ENCODE measurements around the gene SLX4IP.

The SLX4IP gene

DNA sequence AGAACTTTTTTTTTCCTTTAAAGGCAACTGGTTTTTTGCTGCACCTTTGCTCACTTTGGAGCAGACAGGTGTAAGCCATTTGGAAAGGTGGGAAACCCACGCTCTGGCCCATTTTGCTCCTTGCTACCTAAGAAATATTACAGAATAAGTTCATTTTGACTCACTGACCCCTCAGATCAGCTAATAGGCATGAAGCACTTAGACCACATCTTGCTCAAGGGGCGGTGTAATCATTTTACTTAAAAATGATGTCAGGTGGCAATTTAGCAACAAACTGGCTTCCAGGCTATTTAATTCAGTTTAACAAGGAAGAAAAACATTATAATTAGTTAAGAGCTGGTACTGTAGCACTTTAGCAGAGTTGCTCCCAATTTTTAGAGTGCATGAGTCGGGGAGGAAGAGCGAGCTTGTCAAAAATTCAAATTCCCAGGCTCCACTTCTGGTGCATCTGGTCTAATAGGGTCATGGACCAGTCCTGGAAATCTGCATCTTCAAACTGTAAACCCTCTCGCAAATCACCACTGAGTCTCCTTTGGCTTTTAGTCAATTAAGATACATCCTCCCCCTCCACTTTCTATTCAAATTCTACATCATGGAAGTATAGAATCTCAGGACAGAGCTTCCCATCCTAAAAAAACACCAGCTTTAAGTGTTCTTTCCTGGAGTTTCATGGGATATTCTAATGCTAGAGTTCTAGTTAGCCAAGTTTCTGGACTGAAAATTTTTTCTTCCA, 200.5 kb downstream of the SLX4IP start:
- DNase-seq (ENCODE audit: low read depth), result no peak

GRCh38 chr20:10636326-10636818, 201.3 kb downstream of the SLX4IP start:
- DNase-seq (ENCODE audit: low read depth), result no peak

- DNase-seq (ENCODE audit: low read depth), result no peak
Observed at GRCh38 chr20:10637031-10637559, 202.0 kb downstream of the SLX4IP start.

DNA sequence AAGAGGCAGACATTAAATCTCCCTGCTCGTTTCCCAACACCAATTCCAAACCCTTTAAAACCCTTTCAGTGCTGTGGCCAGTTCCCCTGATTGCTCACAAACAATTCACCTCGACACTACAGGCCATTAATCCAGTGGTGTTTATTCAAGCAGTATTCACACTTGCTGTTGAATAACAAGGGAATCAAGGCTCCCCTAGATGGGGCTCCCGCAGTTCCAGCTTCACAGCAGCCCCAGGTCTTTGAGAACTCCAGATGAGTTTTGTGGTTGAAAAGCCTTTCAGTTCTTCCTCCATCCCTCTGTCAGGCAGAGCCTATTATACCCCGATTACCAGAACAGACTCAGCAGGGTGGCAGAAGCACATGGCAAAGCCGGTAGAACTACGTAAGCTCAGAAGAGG, 202.5 kb downstream of the SLX4IP start:
- DNase-seq (ENCODE audit: low read depth), result no peak

- no peak for DNase-seq (ENCODE audit: low read depth)
Observed at GRCh38 chr20:10639077-10639736, 204.1 kb downstream of the SLX4IP start.

- DNase-seq (ENCODE audit: low read depth), result no peak
Observed at GRCh38 chr20:10639737-10640556, 204.8 kb downstream of the SLX4IP start.

DNA sequence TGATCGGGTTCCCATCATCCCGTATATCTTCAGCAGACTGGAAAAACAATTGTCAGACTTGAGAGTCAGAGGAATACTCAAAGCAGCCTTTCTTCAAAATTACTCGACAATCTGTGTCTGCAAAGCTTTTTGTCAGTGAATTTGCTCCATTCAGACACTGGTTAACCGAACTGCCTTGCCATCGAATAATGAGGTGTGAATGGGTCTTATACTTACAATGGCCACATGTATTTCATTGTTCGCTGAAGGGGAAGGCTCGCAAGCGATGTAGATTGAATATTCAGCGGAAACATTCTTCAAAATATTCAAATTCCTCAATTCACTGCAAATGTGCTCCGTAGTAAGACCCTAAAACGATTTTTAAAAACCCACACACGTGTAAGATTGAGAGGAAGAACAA, 205.8 kb downstream of the SLX4IP start:
- no peak for DNase-seq (ENCODE audit: low read depth)

- no peak for DNase-seq (ENCODE audit: low read depth)
Observed at GRCh38 chr20:10641467-10641866, 206.4 kb downstream of the SLX4IP start.

- no peak for DNase-seq (ENCODE audit: low read depth)
Observed at GRCh38 chr20:10641893-10642292, 206.8 kb downstream of the SLX4IP start.

DNA sequence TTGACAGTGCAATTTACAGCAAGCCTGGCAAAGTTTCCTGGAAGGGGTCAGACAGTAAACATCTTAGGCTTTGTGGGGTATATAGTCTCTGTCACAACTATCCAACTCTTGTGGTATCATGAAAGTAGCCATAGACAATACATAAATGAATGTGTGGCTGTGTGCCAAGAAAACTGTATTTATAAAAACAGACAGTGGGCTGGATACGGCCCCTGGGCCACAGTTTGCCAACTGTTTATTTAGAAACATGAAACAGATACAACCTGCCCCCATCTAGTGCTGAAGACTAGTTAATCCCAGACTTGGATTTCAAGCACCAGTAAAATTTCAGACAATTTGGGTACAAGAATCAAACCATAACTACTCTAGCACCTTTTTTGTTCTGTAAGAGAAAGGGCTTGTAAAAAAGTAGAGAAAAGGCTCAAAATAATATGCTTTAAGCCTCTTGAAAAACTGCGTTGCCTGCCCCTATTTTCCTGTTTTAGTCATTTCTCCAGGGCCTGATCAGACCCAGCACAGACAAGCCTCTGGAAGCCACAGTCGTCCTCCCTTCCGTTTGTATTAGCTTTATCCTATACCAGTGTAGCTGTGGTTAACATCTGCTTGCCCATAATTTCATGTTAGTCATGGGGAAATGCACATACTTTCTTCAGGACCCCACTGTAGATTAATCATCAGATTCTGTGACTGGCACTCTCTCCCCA, 207.9 kb downstream of the SLX4IP start:
- DNase-seq (ENCODE audit: low read depth), result peak; percentile 52

DNA sequence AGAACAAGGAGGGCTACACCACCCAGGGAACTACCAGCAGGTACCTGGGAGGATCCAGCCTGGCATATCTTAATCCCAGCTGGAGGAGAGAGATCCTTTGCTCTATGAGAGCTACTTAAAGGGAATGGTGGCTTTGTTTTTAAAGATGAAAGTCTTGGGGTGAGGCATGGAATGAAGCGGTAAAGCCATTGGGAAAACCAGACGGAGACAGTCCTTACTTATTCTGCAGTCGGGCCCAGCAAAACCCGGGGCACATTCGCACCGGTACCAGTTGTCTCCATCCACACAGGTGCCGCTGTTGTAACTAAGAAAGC, 208.4 kb downstream of the SLX4IP start:
- no peak for DNase-seq (ENCODE audit: low read depth)

DNA sequence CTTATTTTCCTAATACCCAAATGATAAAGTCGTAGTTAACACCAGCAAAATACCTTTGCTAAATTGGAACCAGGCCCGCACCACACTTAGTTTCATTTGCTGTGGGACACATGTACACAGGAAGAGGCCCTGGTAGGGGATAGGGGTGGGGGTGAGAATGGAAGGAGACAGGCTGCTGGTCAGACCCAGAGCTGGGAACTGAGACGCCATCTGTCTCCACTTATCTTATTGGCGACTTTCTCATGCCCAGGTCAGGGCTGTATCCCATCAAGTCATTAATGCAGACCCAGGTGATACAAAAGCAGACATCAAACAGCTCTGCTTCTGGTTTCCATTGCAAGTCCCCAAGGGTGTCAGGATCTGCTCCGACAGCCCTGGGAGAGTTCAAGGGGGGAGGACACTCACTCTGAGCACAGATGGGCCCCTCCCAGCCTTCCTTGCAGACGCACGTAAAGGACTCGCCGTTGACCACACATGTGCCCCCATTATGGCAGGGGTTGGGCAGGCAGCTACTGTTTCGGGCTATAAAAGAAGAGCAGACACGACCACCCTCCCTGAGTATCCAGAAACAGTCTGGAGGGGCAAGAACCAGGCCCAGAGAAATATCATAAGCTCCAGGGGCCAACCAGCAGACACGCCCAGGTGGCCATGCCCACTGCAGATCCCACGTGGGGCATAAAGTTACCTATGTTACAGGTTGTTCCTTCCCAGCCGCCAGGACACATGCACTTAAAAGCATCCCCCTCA, 209.5 kb downstream of the SLX4IP start:
- no peak for DNase-seq (ENCODE audit: low read depth)

DNA sequence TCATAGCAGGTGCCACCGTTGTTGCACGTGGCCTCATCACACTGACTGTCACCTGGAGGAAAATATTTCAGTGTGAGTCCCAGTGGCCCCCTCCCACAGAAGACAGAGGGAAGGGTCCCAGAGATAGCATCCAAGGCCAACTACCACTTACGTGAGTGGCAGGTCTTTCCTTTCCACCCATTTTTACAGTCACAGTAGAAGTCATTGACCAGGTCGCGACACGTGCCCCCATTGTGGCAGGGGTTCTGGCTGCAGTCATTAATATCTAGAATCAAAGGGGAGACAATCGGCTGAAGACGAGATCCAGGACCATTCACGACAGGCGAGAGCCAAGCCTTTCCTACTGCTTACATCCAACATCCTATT, 210.1 kb downstream of the SLX4IP start:
- no peak for DNase-seq (ENCODE audit: low read depth)

GRCh38 chr20:10646006-10646405, 210.9 kb downstream of the SLX4IP start:
- DNase-seq (ENCODE audit: low read depth), result no peak

DNA sequence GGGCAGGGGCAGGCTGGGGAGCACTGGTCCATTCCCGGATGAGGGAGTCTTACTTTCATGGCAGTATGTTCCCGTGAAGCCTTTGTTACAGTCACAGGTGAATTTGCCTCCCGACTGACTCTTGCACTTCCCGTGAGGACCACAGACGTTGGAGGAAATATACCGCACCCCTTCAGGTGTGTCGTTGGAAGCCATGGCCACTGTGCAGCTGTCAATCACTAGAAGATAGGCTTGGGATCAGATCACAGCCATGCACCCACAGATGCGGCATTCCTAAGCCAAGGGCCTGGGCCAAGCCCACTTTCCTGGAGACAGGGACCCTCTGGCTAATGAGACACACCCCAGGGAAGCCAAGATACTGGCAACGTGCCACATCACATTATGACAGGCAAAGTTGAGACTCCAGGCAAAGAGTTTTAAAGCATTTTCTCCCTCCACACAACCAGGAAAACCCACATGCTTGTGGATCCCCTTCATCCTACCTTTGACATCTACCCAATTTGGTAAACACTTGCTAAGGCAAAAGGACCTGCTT, 211.8 kb downstream of the SLX4IP start:
- no peak for DNase-seq (ENCODE audit: low read depth)

DNA sequence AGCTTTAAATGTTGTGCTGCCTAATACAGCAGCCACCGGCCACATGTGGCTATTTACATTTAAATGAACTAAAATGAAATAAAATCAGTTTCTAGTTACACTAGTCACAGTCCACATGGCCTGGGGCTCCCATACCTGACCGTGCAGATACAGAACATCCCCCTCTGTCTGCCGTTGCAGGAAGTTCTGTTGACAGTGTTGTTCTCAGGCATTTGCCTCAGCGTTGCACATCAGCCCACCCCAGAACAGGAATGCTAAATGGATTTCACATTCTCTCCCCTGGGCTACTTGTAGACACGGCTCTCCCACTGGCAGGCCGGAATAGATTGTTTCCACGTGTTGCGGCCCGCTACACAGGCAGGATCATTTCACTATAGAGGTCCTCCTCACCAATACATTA, 212.4 kb downstream of the SLX4IP start:
- no peak for DNase-seq (ENCODE audit: low read depth)

DNA sequence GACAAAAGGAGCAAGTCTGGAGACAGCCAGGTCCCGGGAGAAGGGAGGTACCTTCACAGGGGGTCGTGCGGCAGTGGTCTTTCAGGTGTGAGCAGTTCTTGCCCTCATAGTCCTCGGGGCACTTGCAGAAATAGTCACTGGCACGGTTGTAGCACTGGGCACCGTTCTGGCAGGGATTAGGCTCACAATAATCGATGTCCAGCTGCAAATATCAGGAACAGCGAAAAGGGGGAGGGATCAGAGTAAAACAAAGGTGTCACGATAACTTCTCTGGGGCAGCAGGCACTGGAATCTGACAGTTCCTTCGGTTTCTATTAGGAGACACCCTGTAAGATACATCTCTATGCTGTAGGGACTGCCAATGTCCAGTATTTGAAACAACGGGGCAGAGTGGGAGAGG, 212.8 kb downstream of the SLX4IP start:
- DNase-seq (ENCODE audit: low read depth), result no peak

- no peak for DNase-seq (ENCODE audit: low read depth)
Observed at GRCh38 chr20:10648651-10649050, 213.5 kb downstream of the SLX4IP start.

DNA sequence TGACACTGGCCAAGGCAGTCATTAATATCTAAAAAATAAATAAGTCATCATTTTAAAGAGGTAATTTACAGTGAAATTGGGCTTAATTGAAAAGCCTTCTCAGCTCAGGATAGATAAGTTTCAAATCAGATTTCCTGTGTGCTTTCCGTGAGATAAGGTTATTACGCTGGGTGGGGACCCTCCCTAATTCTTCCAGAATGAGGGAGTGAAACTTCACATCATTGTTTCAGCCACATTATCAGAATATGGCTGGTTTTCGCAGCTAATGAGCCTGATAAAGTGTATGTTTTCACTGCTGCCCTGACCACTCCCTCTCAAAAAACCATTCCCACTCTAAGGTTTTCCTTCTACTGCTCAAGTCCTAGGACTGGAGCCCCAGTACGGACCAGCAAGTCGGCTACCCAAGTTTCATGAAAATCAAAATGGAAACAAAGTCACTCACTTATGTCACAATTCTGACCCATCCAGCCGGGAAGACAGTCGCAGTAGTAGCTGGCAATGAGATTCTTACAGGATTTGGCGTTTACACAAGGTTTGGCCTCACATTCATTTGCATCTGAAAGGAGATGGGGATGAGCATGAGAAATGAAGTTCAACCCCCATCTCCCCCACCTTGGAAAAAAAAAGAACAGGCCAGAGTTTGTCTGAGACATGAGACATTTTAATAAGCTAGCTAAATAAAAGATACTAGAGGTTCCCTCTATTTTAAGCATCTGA, 214.1 kb downstream of the SLX4IP start:
- DNase-seq (ENCODE audit: low read depth), result no peak

DNA sequence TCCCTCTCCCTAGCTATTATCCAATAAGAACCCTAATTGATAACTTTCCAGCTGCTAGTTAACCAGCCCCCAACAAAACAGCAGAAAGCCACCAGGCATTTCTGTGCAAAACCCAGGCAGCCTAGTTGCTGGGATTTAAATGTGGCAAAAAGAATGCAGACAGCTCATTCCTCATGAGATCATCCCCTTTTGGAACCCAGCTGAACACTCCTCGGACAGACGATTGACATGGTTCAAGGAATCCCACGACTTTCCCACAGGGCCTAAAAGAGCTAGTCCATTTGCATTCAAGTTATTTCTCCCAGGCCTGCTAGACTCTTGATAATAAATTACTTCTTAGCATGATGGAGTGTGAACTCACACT, 214.7 kb downstream of the SLX4IP start:
- DNase-seq (ENCODE audit: low read depth), result no peak

All from CMK (cell line).